HepG2 (cell line): Measurements from ENCODE around the gene STH. TPM values are rescaled to one million over a fixed set of nuclear protein-coding genes. Genes with fewer than 3 reads are reported as not detected.

Experiments
- ATAC-seq: fragments of 200-7000 bp; cut with Tn5 transposase; 3 replicates; pipeline ENCODE4 v1.9.1; 2020; ENCODE audit warnings: mild to moderate bottlenecking, moderate library complexity
- BruUV-seq: library from RNA; stranded (reverse); fragments of 400-500 nt; replicated peaks from 2 replicates; lab custom pipeline; 2021; lab: Mats Ljungman, UMichigan
- CTCF ChIA-PET: fragments of 300-600 bp; formaldehyde crosslinking; extraction: SDS; loops from one replicate; lab custom pipeline; 2021; ENCODE audit warnings: low total read pairs, inconsistent platforms, low intra/inter-chr PET ratio; lab: Yijun Ruan, JAX
- POLR2A ChIA-PET: fragments of 350-600 bp; sonication (Branson Sonifier 250); formaldehyde crosslinking; loops from one replicate; lab custom pipeline; 2020; ENCODE audit warnings: antibody characterized with exemption, inconsistent platforms; lab: Yijun Ruan, JAX
- DNase-seq: peaks from one replicate; pipeline ENCODE4 v3.0.0-alpha.2; 2015; ENCODE audit warnings: low spot score
- FAIRE-seq: peaks from 3 replicates; lab custom pipeline; 2011; peaks lifted over from hg19 to GRCh38; lab: Jason Lieb, UNC
- H2AFZ ChIP-seq: one replicate; pipeline ENCODE4 v1.6.1; 2011; ENCODE audit warnings: low read length, inconsistent platforms
- H3K27ac ChIP-seq: fragments of 300-600 bp; 3 replicates; pipeline ENCODE4 v1.8.0; 2011; ENCODE audit warnings: mixed run types, mild to moderate bottlenecking, mixed read lengths, low read length, inconsistent platforms; ENCODE audit not compliant: insufficient read depth; ENCODE audit errors: extremely low read length
- H3K27me3 ChIP-seq, 2 experiments: fragments of 200-600 bp in 1 of 2; 2 replicates in 1 of 2; 3 replicates in 1 of 2; pipeline versions ENCODE4 v1.6.0 to v1.8.0; 2011; ENCODE audit warnings: low read length in 2 of 2, mild to moderate bottlenecking in 2 of 2, moderate library complexity in 2 of 2, inconsistent platforms in 1 of 2; ENCODE audit not compliant: insufficient read depth in 2 of 2, control insufficient read depth in 1 of 2
- H3K36me3 ChIP-seq, 2 experiments: fragments of 200-600 bp in 1 of 2; replicated peaks in 1 of 2; 2 replicates in 1 of 2; 3 replicates in 1 of 2; pipeline versions ENCODE4 v1.5.1 to v1.8.0; 2011; ENCODE audit warnings: low read length in 2 of 2, inconsistent platforms in 1 of 2; ENCODE audit not compliant: insufficient read depth in 2 of 2, control insufficient read depth in 1 of 2
- H3K4me1 ChIP-seq: 2 replicates; pipeline ENCODE4 v1.5.1; 2012; ENCODE audit warnings: low read length, inconsistent platforms; ENCODE audit not compliant: insufficient read depth
- H3K4me2 ChIP-seq: 2 replicates; pipeline ENCODE4 v1.6.0; 2011; ENCODE audit warnings: low read depth, low read length, inconsistent platforms
- H3K4me3 ChIP-seq, 3 experiments: fragments of 200-600 bp in 1 of 3; sonication (generic), shearing (Covaris generic) in 1 of 3; replicated peaks in 1 of 3; 2 replicates each; pipeline ENCODE4 v1.5.1; 2011 to 2016; ENCODE audit warnings: low read length in 3 of 3, inconsistent platforms in 2 of 3, low read depth in 2 of 3, mild to moderate bottlenecking in 2 of 3, control low read depth in 1 of 3, mixed read lengths in 1 of 3; ENCODE audit not compliant: insufficient read depth in 1 of 3
- H3K79me2 ChIP-seq: one replicate; pipeline ENCODE4 v1.6.1; 2011; ENCODE audit warnings: low read length, inconsistent platforms; ENCODE audit not compliant: insufficient read depth
- H3K9ac ChIP-seq: 2 replicates; pipeline ENCODE4 v1.6.0; 2011; ENCODE audit warnings: mild to moderate bottlenecking, low read depth, low read length, inconsistent platforms; ENCODE audit not compliant: insufficient read depth
- H3K9me3 ChIP-seq: 2 replicates; pipeline ENCODE4 v1.5.1; 2012; ENCODE audit warnings: mild to moderate bottlenecking, low read length
- H4K20me1 ChIP-seq: 2 replicates; pipeline ENCODE4 v1.6.0; 2011; ENCODE audit warnings: inconsistent platforms, mild to moderate bottlenecking, low read length, moderate library complexity; ENCODE audit not compliant: insufficient read depth
- PRPF4 ChIP-seq: fragments of 200-400 bp; formaldehyde crosslinking; IDR thresholded peaks from 2 replicates; pipeline ENCODE4 v1.6.1; 2016; ENCODE audit warnings: low read length, low read depth; ENCODE audit not compliant: poor library complexity, severe bottlenecking
- RBM22 ChIP-seq: fragments of 200-400 bp; formaldehyde crosslinking; optimal IDR thresholded peaks from 2 replicates; pipeline ENCODE3; 2017; ENCODE audit warnings: mild to moderate bottlenecking, low read length, moderate library complexity
- TAF15 ChIP-seq: fragments of 200-400 bp; formaldehyde crosslinking; IDR thresholded peaks from one replicate; pipeline ENCODE4 v1.6.1; 2018; ENCODE audit warnings: mild to moderate bottlenecking, low read depth, low read length; ENCODE audit not compliant: poor library complexity, severe bottlenecking
- TBX2 ChIP-seq: sonication (generic); formaldehyde crosslinking; IDR thresholded peaks from 2 replicates; pipeline ENCODE4 v1.5.0; 2020; ENCODE audit warnings: missing genetic modification reagents, mild to moderate bottlenecking, borderline replicate concordance
- TCF7L2 ChIP-seq: IDR thresholded peaks from 2 replicates; pipeline ENCODE4 v1.6.1; 2011; ENCODE audit warnings: mild to moderate bottlenecking, low read depth, low read length, moderate library complexity
- ZFX ChIP-seq: sonication (generic); formaldehyde crosslinking; IDR thresholded peaks from 2 replicates; pipeline ENCODE4 v1.4.0; 2020; ENCODE audit warnings: mild to moderate bottlenecking, low read depth, missing genetic modification reagents, moderate library complexity
- ZNF619 ChIP-seq: sonication (generic); formaldehyde crosslinking; IDR thresholded peaks from 2 replicates; pipeline ENCODE4 v1.4.0; 2020; ENCODE audit warnings: mild to moderate bottlenecking, missing genetic modification reagents
- ZNF660 ChIP-seq: sonication (generic); formaldehyde crosslinking; IDR thresholded peaks from 2 replicates; pipeline ENCODE4 v1.5.1; 2020; ENCODE audit warnings: mild to moderate bottlenecking, low read depth, missing genetic modification reagents, borderline replicate concordance
- WGBS: methylation state at CpG from one replicate; pipeline ENCODE4 v1.1.6; 2017; ENCODE audit warnings: low lambda C conversion rate; 5-methylcytosine and 5-hydroxymethylcytosine counted together
- in situ Hi-C: cut with HindIII; loops from 2 replicates; pipeline ENCODE4 v1.10.0; 2017; ENCODE audit warnings: low pct_unique_long_range_greater_than_20kb; ENCODE audit not compliant: extremely low pct_ligation_motif_present
- intact Hi-C: fragments of 100-400 bp; cut with micrococcal nuclease; formaldehyde crosslinking; loops from one replicate; pipeline ENCODE4 v1.10.0; 2022; ENCODE audit not compliant: unreplicated experiment
- polyA plus RNA-seq, 8 experiments: library from polyadenylated mRNA; depleted of rRNA in 3 of 8; stranded (reverse) in 7 of 8; unstranded in 1 of 8; fragments of >200 nt; fragmentation: Illumina TruSeq in 4 of 8; extraction: Trizol in 4 of 8; gene quantifications; 2 replicates each; pipeline versions ENCODE4 v1.2.1 to v1.2.3, GENCODE V29; 2011 to 2016; ENCODE audit warnings: low read depth in 4 of 8, missing spikeins in 1 of 8, mixed read lengths in 1 of 8; ENCODE audit not compliant: insufficient read depth in 1 of 8
- total RNA-seq, 5 experiments: library from RNA; depleted of rRNA; stranded (reverse); fragments of >200 nt; fragmentation: Illumina TruSeq; extraction: Trizol; gene quantifications; 2 replicates each; pipeline ENCODE4 v1.2.3, GENCODE V29; 2016; ENCODE audit warnings: low read depth in 1 of 5
- TF ChIP-seq, protein P1 (sequence below): sonication (generic); formaldehyde crosslinking; IDR thresholded peaks from 2 replicates; pipeline ENCODE4 v1.5.1; 2020; ENCODE audit warnings: missing genetic modification reagents, mild to moderate bottlenecking, borderline replicate concordance

STH gene
- total and polyA plus RNA-seq, 2 of the 13 experiments (the other 11 are each of a cell fraction or from before 2014, with no cell fraction given): not detected

DNA sequence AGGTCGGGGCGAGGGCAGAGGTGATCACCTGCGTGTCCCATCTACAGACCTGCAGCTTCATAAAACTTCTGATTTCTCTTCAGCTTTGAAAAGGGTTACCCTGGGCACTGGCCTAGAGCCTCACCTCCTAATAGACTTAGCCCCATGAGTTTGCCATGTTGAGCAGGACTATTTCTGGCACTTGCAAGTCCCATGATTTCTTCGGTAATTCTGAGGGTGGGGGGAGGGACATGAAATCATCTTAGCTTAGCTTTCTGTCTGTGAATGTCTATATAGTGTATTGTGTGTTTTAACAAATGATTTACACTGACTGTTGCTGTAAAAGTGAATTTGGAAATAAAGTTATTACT lies 28.9 kb downstream of the STH start:
- Histone ChIP-seq H3K79me2 (no peaks in the 10 kb centered on the region), H3K4me2 (no peak overlapping the region), H3K36me3 (peaks cover 33 to 58% of the 10 kb centered on the region in 2 experiments), H3K4me3 (no peak overlapping the region), H4K20me1 (no peaks in the 10 kb centered on the region), H3K9ac (no peak overlapping the region), H3K27ac (no peak overlapping the region), H3K9me3 (no peaks in the 10 kb centered on the region), H2AFZ (no peak overlapping the region)
- no TSS peak for BruUV-seq
- 97% methylated on average over 4 of the region's 4 CpGs for WGBS
- no peak for DNase-seq
- no peak for ATAC-seq
- peak; percentile 11 for TF ChIP-seq RBM22
- no peak for TF ChIP-seq TCF7L2
- TF ChIP-seq TAF15: no peak
- no peak for TF ChIP-seq ZNF619 (CRISPR knock-in tag)
- TF ChIP-seq, protein P1, sequence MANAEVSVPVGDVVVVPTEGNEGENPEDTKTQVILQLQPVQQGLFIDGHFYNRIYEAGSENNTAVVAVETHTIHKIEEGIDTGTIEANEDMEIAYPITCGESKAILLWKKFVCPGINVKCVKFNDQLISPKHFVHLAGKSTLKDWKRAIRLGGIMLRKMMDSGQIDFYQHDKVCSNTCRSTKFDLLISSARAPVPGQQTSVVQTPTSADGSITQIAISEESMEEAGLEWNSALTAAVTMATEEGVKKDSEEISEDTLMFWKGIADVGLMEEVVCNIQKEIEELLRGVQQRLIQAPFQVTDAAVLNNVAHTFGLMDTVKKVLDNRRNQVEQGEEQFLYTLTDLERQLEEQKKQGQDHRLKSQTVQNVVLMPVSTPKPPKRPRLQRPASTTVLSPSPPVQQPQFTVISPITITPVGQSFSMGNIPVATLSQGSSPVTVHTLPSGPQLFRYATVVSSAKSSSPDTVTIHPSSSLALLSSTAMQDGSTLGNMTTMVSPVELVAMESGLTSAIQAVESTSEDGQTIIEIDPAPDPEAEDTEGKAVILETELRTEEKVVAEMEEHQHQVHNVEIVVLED: no peak
- no peak for TF ChIP-seq TBX2
- no peak for TF ChIP-seq ZNF660 (CRISPR knock-in tag)
- TF ChIP-seq PRPF4: no peak
- no peak for TF ChIP-seq ZFX (CRISPR knock-in tag)
- TF ChIP-seq, all 625 proteins: peak for 1
- no peaks in the 10 kb centered on the region for H3K4me1 ChIP-seq
- POLR2A ChIA-PET: interaction anchor here (1.1 kb wide), 1 partner anchor 24 kb away, joined by 3 read pairs; no protein-coding TSS in a partner anchor
- in situ Hi-C loops: no loop called here
- intact Hi-C loops: no loop called here
- no peak for FAIRE-seq
- H3K27me3 ChIP-seq: no peaks in the 10 kb centered on the region
- CTCF ChIA-PET: no interaction called here
